HG03045 (cell line): ENCODE data around the gene CDHR2.

Experiments
- ATAC-seq: cut with Tn5 transposase; IDR thresholded peaks from one replicate; pipeline ENCODE4 v1.9.1; 2021; ENCODE audit warnings: mild to moderate bottlenecking, moderate library complexity; ENCODE audit not compliant: unreplicated experiment

CDHR2 gene, protein sequence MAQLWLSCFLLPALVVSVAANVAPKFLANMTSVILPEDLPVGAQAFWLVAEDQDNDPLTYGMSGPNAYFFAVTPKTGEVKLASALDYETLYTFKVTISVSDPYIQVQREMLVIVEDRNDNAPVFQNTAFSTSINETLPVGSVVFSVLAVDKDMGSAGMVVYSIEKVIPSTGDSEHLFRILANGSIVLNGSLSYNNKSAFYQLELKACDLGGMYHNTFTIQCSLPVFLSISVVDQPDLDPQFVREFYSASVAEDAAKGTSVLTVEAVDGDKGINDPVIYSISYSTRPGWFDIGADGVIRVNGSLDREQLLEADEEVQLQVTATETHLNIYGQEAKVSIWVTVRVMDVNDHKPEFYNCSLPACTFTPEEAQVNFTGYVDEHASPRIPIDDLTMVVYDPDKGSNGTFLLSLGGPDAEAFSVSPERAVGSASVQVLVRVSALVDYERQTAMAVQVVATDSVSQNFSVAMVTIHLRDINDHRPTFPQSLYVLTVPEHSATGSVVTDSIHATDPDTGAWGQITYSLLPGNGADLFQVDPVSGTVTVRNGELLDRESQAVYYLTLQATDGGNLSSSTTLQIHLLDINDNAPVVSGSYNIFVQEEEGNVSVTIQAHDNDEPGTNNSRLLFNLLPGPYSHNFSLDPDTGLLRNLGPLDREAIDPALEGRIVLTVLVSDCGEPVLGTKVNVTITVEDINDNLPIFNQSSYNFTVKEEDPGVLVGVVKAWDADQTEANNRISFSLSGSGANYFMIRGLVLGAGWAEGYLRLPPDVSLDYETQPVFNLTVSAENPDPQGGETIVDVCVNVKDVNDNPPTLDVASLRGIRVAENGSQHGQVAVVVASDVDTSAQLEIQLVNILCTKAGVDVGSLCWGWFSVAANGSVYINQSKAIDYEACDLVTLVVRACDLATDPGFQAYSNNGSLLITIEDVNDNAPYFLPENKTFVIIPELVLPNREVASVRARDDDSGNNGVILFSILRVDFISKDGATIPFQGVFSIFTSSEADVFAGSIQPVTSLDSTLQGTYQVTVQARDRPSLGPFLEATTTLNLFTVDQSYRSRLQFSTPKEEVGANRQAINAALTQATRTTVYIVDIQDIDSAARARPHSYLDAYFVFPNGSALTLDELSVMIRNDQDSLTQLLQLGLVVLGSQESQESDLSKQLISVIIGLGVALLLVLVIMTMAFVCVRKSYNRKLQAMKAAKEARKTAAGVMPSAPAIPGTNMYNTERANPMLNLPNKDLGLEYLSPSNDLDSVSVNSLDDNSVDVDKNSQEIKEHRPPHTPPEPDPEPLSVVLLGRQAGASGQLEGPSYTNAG (N-terminal part only)

DNA sequence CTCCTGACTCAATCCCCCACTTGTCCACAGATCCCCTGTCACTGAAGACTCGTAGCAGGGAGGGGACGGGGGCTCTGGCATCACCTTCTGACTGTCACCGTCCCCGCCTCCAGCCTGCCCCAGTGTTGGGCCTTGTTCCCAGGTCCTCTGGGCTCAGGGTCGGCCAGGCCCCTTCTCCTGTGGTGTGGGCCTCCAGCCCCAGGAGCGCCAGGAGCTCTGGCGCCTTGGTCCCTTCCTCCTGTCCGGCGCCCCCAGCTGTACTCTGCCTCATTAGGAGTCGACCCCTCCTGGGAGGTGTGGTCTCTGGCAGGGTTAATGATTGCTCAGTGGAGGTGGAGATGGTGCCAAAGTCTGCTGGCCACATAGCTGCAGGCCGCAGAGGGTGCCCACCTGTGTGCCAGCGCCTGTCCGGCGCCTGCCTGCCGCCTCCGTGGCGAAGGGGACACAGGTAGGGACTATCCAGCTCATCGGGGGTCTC lies at the start of gene CDHR2:
CDHR2 (plus strand) TSS at position 376 of the 478 bp plus-strand sequence. CDS start 16,011 bp downstream, outside the sequence.
- no peak for ATAC-seq

GRCh38 chr5:176500511-176500910 lies 48.6 kb upstream of the CDHR2 start:
- no peak for ATAC-seq

GRCh38 chr5:176501333-176501732 lies 47.8 kb upstream of the CDHR2 start:
- ATAC-seq: no peak

DNA sequence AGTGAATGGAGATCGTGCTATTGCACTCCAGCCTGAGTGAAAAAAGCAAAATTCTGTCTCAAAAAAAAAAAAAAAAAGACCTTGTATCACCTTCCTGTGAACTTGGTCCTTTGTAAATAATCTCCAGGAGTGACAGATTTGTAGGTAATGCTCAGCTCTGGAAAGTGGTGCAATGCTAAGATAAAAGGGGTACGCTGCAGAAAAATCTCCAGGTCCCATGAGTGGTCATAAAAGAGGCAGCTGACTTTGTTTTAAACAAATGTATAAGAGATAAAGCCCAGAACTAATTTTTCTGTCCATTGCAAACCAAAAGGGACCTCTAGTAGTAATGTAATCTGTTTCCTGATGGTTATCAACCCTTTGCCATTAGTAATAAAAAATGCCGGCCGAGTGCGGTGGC lies 45.6 kb upstream of the CDHR2 start:
- ATAC-seq: no peak

DNA sequence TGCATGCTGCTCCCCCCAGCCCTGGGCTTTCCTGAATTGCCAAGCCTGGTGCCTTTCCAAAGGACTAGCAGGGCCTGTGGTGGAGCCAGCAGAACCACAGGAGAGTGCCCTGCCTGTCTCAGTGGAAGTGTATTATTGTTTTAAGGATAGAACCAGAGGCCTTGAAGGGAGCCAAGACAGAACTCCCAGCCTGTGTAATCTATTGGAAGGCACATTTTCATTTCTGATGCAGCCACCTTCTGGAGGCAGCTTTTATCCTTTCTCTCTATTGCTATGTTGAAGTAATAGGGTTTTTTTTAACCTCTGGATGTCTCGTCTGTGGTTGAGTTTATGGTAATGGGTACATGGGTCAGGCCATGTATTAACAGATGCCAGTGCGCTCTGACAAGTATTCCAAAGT lies 41.2 kb upstream of the CDHR2 start:
- no peak for ATAC-seq

GRCh38 chr5:176508603-176509002 lies 40.5 kb upstream of the CDHR2 start:
- ATAC-seq: no peak

GRCh38 chr5:176513788-176514187 lies 35.4 kb upstream of the CDHR2 start:
- no peak for ATAC-seq

DNA sequence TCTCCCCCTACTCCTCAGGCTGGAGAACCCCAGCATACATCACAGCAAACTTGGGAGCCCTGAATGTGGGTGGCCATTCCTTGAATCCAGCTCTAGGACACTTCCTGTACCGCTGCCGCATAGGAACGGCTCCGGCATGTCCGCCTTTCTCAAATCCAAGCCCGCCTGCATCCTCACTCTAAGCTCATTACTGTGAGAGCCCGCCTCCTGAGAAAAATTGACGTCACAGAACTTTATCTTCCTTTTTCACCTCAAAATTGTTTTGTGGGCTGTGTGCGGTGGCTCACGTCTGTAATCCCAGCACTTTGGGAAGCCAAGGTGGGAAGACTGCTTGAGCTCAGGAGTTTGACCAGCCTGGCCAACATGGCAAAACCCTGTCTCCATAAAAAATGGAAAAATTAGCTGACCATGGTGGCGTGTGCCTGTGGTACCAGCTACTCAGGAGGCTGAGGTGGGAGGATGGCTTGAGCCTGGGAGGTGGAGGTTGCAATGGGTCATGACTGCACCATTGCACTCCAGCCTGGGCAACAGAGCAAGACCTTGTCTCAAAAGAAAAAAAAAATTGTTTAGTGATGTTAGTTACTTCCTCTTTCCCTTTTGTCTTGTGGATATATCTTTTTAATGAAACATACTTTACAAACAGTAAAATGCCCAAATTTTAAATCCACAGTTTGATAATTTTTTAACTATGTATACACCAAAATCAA lies 34.7 kb upstream of the CDHR2 start:
- no peak for ATAC-seq

- ATAC-seq: no peak
Observed at GRCh38 chr5:176515396-176515795, 33.7 kb upstream of the CDHR2 start.

- no peak for ATAC-seq
Observed at GRCh38 chr5:176517053-176517661, 32.0 kb upstream of the CDHR2 start.

DNA sequence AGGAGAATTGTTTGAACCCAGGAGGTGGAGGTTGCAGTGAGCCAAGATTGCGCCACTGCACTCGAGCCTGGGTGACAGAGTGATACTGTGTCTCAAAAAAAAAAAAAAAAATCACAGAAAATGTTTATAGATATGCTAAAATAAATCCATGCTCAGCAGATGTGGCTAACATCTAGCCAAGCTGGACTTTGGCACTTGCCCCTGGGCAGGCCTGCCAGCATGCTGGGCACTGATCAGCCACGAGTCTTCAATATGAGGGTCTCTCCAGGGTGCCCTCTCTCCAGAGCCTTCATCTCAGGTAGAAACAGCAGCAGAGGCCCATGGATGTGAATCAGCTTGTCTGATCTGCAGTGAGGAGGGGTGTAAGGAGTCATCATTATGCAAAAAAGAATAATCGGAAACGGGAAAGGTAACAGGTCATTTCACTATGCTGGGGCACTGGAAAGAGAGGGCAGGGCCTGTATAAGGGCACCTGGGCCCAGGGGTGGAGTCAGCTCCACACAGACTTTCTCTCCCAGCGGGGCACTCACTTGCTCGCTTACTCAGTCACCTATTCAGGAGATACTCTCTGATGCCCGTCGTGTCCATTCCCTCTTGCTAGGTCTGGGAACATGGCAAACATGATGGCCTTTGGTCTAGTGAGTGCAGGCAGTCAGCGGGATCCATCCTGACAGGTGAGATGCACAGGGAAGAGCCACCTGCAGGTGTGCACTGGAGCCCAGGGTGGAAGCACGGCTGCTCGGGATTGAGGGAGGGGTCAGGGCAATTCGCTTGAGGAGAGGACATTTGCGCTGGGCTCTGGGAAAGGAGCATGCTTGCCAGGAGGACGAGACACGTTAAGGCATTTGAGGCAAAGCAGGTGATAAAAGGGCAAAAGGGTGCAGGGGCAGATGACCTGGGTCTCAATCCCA lies 29.1 kb upstream of the CDHR2 start:
- no peak for ATAC-seq

- no peak for ATAC-seq
Observed at GRCh38 chr5:176521286-176521685, 27.9 kb upstream of the CDHR2 start.

DNA sequence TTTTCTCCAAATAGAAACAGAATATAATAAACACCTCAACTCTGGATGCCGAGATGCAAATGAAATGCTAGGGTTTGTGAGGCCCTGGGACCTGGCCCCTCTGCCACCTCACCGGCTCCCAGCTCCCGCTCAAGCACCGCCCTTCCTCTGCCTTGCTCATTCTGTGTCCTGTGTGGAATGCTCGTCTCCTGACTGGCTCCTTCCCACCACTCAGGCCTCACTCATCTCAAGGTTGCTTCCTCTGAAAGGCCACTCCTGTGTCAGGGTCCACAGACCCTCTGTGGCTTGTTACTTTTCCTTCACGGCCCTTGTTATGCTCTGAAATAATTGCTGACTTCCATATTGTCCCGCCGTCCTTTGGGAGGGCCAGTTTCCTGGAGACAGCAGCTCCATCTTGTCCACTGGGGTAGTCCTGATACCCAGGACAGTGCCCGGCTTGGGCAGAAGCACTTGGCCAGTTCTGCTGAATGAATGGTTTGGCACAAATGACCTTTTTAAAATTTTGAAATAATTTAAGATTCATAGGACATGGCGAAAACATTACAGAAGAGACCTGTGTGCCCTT lies 27.4 kb upstream of the CDHR2 start:
- no peak for ATAC-seq

DNA sequence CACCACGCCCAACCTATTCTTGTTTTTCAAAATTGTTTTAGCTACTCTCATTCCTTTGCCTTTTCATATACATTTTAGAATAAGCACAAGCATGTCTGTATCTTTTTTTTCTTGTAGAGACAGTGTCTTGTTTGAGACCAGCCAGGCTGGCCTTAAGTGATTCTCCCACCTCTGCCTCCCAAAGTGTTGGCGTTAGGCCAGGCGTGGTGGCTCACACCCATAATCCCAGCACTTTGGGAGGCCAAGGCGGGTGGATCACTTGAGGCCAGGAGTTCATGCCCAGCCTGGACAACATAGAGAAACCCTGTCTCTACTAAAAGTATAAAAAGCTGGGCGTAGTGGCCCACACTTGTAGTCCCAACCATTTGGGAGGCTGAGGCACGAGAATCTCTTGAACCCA lies 25.0 kb upstream of the CDHR2 start:
- ATAC-seq: no peak

DNA sequence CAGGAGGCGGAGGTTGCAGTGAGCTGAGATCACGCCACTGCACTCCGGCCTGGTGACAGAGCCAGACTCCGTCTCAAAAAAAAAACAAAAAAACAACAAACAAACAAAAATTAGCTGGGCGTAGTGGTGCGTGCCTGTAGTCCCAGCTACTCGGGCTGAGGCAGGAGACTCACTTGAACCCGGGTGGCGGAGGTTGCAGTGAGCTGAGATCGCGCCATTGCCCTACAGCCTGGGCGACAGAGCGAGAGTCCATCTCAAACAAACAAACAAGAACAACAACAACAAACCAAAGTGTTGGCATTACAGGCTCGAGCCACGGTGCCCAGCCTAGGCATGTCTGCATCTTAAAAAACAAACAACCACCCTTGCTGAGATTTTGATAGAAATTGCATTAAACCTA lies 24.2 kb upstream of the CDHR2 start:
- ATAC-seq: no peak

DNA sequence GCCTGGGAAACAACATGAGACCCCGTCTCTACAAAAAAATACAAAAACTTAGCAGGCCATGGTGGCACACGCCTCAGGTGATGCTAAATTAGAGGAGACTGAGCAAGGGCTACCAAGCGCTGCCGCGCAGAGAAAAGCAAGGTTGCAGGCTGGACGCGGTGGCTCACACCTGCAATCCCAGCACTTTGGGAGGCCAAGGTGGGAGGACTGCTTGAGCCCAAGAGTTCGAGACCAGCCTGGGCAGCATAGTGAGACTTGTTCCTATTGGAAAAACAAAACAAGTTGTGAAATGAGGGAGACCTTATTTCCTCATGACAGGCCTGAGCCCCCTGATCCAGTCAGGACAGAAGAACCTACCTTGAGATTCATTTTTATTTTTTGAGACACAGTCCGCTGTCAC lies 23.5 kb upstream of the CDHR2 start:
- no peak for ATAC-seq

GRCh38 chr5:176526462-176526861 lies 22.7 kb upstream of the CDHR2 start:
- no peak for ATAC-seq
